Skeletal muscle satellite cell (primary cell): ENCODE results near the gene GNAQ.
A peak's percentile ranks its signal among the peaks of the same experiment; 100 is the strongest.

ENCODE experiments used
- H3K27me3 ChIP-seq: 2 replicates; pipeline ENCODE4 v1.7.0; 2013; ENCODE audit warnings: low read length; ENCODE audit not compliant: control insufficient read depth, insufficient read depth
- H3K36me3 ChIP-seq: 2 replicates; pipeline ENCODE4 v1.7.0; 2013; ENCODE audit warnings: mild to moderate bottlenecking, control low read depth, low read length; ENCODE audit not compliant: insufficient read depth
- H3K4me1 ChIP-seq: 2 replicates; pipeline ENCODE4 v1.7.0; 2013; ENCODE audit warnings: low read length; ENCODE audit not compliant: control insufficient read depth, insufficient read depth
- H3K4me2 ChIP-seq: 2 replicates; pipeline ENCODE4 v1.7.0; 2013; ENCODE audit warnings: mild to moderate bottlenecking, low read length
- H3K4me3 ChIP-seq: 2 replicates; pipeline ENCODE4 v1.7.0; 2013; ENCODE audit warnings: low read length
- H3K9ac ChIP-seq: 2 replicates; pipeline ENCODE4 v1.7.0; 2013; ENCODE audit warnings: mild to moderate bottlenecking, low read depth, low read length, moderate library complexity
- H3K9me3 ChIP-seq: replicated peaks from 2 replicates; pipeline ENCODE4 v1.7.0; 2013; ENCODE audit warnings: mild to moderate bottlenecking, control low read depth, low read length

The GNAQ gene

DNA sequence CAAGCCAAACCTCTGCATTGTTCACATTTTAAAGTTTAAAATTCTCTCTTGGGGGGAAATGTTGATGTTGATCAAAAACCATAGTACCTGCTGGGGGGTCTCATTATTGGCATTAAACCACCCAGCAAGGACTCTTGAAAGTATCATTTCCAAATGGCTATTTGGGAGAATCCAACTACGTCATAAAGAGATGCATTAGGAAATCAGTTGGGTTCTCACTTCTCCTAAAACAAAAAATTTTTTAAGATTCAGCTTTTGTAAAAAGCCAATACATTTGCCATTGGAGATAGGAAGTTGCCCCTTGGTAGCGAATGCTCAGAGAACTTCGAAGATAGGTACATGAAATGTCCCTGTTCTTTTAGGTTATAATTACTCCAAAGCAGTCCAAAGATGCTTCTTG is 96.4 kb downstream of the GNAQ start:
- no peak overlapping the region for H3K4me2 ChIP-seq
- H3K4me3 ChIP-seq, result no peak overlapping the region
- H3K27me3 ChIP-seq, result no peaks in the 10 kb centered on the region
- no peaks in the 10 kb centered on the region for H3K4me1 ChIP-seq
- H3K9ac ChIP-seq, result no peak overlapping the region
- H3K9me3 ChIP-seq, result no peaks in the 10 kb centered on the region
- H3K36me3 ChIP-seq, result no peaks in the 10 kb centered on the region

DNA sequence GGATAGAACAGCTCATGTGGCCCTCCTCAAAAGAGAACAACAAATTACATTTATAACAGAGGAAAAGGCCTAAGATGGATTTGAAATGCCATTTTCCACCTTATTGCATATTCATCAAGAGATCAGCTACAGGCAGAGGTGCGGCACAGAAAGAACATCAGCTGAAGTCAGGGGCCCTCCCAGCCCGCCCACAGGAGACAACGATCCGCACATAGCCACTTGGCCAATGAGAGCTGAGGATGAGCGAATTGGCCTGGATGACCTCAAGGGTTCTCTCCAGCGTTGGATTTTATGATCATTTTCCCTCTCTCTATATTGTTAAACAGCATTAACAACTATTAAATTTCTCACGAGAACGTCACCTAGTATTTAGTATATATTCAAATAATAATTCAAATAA is 97.6 kb downstream of the GNAQ start:
- Histone ChIP-seq H3K36me3 (no peaks in the 10 kb centered on the region), H3K4me1 (no peaks in the 10 kb centered on the region), H3K4me2 (no peak overlapping the region)

DNA sequence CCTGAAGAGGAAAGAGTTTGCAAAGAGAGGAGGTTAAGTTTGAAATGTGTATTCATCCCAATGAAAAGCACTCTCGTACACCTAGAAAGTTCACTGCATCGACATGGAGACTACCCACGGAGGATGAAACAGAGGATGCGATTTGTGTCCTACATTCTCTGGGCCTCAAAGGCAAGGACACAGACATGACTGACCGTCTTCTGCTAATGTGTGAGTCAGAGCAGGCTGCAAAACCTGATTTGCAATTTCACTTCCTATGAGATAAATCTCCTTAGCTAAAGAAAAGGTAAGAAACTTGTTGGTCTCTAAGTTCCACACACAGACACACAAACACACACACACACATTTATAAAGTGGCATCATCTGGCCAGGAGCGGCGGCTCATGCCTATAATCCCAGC is 98.6 kb downstream of the GNAQ start:
- Histone ChIP-seq H3K4me1 (peaks cover 2% of the 10 kb centered on the region), H3K36me3 (no peaks in the 10 kb centered on the region), H3K4me2 (no peak overlapping the region), H3K27me3 (no peaks in the 10 kb centered on the region), H3K9me3 (no peaks in the 10 kb centered on the region), H3K9ac (no peak overlapping the region), H3K4me3 (no peak overlapping the region)

More for the DNA sequence above, 97.6 kb downstream of the GNAQ start:
- H3K9ac ChIP-seq, result no peak overlapping the region
- no peaks in the 10 kb centered on the region for H3K9me3 ChIP-seq
- no peaks in the 10 kb centered on the region for H3K27me3 ChIP-seq
- no peak overlapping the region for H3K4me3 ChIP-seq

DNA sequence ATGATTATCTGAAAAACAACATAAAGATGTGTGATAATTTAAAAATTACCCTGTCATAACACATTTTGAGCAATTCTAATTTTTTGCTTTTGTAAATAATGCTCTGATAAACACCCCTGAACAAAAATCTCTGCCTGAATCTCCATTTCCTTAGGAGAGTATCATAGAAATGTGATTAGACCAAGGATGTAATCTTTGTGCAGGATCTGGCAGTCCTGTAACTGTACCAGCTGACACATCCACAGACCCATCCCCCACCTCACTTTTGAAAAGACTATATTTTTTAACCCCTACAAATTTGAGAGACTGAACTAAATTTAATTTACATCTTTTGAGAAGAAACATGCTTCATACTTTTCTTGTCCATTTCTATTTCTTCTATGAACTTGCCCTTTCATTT is 101.7 kb downstream of the GNAQ start:
- Histone ChIP-seq H3K4me1 (peaks cover 30% of the 10 kb centered on the region), H3K4me3 (no peak overlapping the region), H3K36me3 (no peaks in the 10 kb centered on the region), H3K9me3 (no peaks in the 10 kb centered on the region), H3K9ac (no peak overlapping the region), H3K4me2 (no peak overlapping the region), H3K27me3 (no peaks in the 10 kb centered on the region)

DNA sequence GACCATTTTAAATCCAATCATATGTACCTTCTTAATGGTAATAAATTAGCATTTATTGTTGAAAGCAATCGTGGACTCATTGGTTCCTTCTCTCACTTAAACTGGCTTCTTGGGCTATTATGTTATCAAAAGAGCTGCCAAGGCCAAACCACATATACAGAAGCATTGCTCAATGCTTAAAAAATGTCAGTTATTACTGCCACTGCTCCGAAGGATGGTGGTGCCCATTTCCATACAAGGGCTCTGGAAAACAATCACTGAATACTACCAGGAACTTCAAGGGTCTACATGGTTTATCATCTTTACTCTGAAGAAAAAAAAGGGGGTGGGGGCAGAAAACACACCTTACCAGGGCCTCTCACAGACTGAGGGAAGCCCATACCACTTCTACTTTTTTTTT is 104.3 kb downstream of the GNAQ start:
- no peak overlapping the region for H3K9ac ChIP-seq
- H3K36me3 ChIP-seq, result peaks cover 2% of the 10 kb centered on the region
- H3K4me2 ChIP-seq, result peak overlapping the region; percentile 67
- peaks cover 31% of the 10 kb centered on the region for H3K4me1 ChIP-seq
- peak overlapping the region; percentile 15 for H3K4me3 ChIP-seq
- H3K27me3 ChIP-seq, result no peaks in the 10 kb centered on the region
- no peaks in the 10 kb centered on the region for H3K9me3 ChIP-seq

DNA sequence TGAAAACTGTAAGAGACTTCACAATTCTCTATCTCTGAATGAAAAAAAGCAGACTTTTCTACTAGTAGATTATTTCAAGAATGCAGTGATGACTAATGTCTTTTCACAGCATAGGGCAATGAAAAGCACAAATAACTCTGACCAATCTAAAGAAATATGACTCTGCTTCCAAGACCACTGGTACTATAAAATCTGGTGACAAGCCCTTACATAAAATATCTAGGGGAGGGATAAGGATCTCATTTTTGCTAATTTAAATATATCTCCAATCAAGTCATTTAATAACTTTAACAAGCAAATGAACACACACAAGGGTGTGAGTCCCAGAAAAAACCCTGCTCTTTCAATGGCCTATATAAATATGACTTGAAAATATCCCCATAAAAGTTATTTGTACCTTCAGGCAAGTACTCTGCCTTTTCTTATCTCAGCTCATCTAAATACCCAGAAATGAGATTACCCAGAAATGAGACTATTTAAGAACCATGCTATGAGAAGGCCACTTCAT is 105.2 kb downstream of the GNAQ start:
- Histone ChIP-seq H3K4me1 (peaks cover 31% of the 10 kb centered on the region), H3K9me3 (no peaks in the 10 kb centered on the region), H3K27me3 (no peaks in the 10 kb centered on the region), H3K4me3 (peak overlapping the region; percentile 15), H3K36me3 (peaks cover 5% of the 10 kb centered on the region), H3K4me2 (peak overlapping the region; percentile 67), H3K9ac (peak overlapping the region; percentile 34)

DNA sequence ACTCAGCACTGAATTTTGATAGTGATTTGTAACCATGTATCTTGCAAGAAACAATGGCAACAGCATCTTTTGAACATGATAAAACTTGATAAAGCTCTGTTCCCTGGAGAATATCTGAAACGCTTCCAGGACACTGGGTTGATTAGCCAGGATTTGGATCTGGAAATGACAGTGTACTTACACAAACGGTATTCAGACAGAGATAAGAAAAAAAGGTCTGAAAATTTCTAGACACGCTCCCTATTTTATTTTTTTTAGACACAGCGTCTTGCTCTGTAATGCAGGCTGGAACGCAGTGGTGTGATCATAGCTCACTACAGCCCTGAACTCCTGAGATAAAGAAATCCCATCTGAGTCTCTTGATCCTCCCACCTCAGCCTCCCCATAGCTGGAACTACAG is 109.0 kb downstream of the GNAQ start:
- H3K4me1 ChIP-seq, result peaks cover 25% of the 10 kb centered on the region

DNA sequence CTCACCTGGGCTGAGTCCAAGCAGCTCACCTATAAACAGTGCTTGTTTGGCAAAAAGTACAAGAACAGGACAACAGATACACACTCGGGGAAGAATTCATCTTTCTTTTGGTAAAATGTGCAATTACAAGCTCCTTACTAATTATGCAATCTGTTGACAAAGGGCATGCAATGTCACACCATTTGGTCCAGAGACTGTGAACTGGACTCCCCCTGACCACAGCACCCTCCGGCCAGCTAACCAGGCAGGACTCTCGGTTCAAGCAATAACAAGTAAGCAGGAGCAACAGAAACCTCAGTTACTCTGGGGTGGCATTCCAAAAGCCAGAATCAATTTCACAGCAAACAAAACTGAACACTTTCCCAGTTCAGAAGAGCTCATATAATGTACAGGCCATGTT is 113.8 kb downstream of the GNAQ start:
- Histone ChIP-seq H3K9ac (no peak overlapping the region), H3K36me3 (peaks cover 19% of the 10 kb centered on the region), H3K9me3 (no peaks in the 10 kb centered on the region), H3K27me3 (no peaks in the 10 kb centered on the region), H3K4me3 (no peak overlapping the region), H3K4me1 (peaks cover 8% of the 10 kb centered on the region), H3K4me2 (no peak overlapping the region)

More for the DNA sequence above, 109.0 kb downstream of the GNAQ start:
- H3K4me3 ChIP-seq, result no peak overlapping the region
- no peaks in the 10 kb centered on the region for H3K9me3 ChIP-seq
- H3K36me3 ChIP-seq, result peaks cover 19% of the 10 kb centered on the region
- no peak overlapping the region for H3K4me2 ChIP-seq
- H3K9ac ChIP-seq, result no peak overlapping the region
- no peaks in the 10 kb centered on the region for H3K27me3 ChIP-seq

DNA sequence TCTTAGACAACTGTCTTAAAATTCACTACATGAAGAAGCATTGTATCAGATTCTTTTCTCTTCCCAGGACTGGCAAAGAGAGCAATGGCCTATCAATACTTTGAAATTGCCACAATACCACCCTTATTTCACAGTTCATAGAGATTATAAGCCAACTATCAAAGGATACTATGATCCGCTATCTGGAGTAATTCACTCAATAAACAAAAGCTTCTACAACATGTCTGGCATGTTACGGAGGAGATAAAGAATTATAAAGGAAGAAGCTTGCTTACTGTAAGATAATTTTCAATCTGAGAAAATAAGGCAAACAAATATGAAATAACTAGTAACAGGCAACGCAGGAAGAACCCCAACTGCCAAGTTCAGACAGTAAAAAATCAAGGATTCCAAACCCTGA is 114.8 kb downstream of the GNAQ start:
- no peaks in the 10 kb centered on the region for H3K27me3 ChIP-seq

DNA sequence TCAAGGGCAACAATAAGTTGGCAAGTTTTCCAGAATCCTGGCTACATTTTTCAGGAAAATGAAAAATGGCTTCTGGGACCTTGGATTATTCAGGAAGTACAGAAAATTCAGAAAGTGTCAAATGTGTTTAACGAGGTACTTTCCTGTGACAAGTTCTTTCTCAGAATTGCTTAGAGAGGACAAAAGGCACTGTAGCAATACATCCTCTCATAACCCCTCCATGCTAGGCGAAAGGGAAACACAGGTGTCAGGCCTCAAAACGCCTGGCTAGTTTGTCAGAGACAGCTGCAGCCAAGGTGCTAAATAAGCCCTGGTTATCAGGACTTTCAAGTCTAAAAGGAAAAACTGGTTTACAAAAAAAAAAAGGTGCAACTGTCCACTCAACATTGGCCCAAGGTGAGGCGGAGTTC is 115.2 kb downstream of the GNAQ start:
- Histone ChIP-seq H3K27me3 (no peaks in the 10 kb centered on the region), H3K9me3 (no peaks in the 10 kb centered on the region), H3K9ac (no peak overlapping the region), H3K4me3 (no peak overlapping the region), H3K36me3 (peaks cover 15% of the 10 kb centered on the region), H3K4me2 (no peak overlapping the region), H3K4me1 (peaks cover 15% of the 10 kb centered on the region)

More for the DNA sequence above, 114.8 kb downstream of the GNAQ start:
- Histone ChIP-seq H3K4me2 (no peak overlapping the region), H3K36me3 (peaks cover 15% of the 10 kb centered on the region), H3K9me3 (no peaks in the 10 kb centered on the region), H3K4me3 (no peak overlapping the region), H3K4me1 (peaks cover 15% of the 10 kb centered on the region), H3K9ac (no peak overlapping the region)

DNA sequence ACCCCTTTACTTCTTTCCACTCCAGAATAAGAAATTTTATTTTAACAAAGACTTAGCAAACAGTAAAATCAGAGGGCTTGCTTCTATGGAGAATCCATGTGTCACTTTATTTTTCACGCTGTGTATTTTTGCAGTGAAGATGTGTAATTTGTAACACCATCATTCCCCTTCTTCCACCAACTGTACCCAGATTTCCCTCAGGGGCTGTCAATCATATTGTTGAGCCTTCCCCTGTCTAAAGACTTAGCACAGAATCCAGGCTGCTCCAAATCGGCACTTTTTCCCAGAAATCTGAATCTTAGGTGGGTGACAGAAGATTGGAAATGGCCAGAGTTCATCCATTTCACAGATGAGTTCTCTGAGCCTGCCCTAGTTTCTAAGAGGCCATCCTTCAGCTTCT is 115.9 kb downstream of the GNAQ start:
- H3K4me2 ChIP-seq, result no peak overlapping the region
- H3K4me1 ChIP-seq, result peaks cover 15% of the 10 kb centered on the region
- H3K36me3 ChIP-seq, result peaks cover 13% of the 10 kb centered on the region
- H3K4me3 ChIP-seq, result no peak overlapping the region
- no peaks in the 10 kb centered on the region for H3K27me3 ChIP-seq
- no peak overlapping the region for H3K9ac ChIP-seq
- H3K9me3 ChIP-seq, result no peaks in the 10 kb centered on the region

DNA sequence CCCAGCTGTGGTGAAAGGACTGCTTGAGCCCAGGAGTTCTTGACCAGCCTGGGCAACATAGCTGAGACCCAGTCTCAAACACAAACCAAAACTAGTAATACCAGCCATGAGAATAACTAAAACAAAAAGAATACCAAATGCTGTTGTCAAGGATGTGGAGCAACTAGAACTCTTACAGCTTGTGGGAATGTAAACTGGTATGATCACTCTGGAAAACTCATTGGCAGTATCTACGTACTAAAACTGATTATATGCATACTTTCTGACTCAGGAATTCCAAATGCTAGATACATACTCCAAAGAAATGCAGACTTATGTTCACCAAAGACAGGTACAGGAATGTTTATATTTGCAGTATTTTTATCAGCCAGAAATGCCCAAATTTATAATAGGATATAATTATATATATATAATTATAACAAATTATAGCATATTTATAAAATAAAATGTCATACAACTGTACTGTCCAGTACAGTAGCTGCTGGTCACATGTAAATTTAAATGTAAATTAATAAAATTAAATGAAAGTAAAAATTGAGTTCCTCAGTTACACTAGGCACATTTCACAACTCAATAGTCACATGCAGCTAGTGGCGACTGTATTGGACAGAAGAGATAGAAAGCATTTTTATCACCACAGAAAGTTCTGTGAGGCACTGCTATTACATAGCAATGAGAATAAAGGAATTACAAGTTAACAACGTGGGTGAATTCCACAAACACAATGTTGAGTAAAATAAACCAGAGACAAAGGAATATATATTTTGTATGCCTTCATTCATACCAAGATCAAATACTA is 118.5 kb downstream of the GNAQ start:
- Histone ChIP-seq H3K9ac (no peak overlapping the region), H3K36me3 (no peaks in the 10 kb centered on the region), H3K4me3 (no peak overlapping the region), H3K4me1 (peaks cover 16% of the 10 kb centered on the region), H3K9me3 (no peaks in the 10 kb centered on the region), H3K4me2 (no peak overlapping the region), H3K27me3 (no peaks in the 10 kb centered on the region)
